Ishikawa (cell line): ENCODE results near the gene SYNPO.

Experiments
- CEBPB ChIP-seq: IDR thresholded peaks from 2 replicates; pipeline ENCODE4 v1.6.1; 2012
- FOXM1 ChIP-seq: IDR thresholded peaks from 2 replicates; pipeline ENCODE4 v1.6.1; 2012; ENCODE audit warnings: low read depth, borderline replicate concordance
- NFIC ChIP-seq: IDR thresholded peaks from 2 replicates; pipeline ENCODE4 v1.6.1; 2012
- REST ChIP-seq: IDR thresholded peaks from 2 replicates; pipeline ENCODE4 v1.6.1; 2012; ENCODE audit warnings: low read depth, mild to moderate bottlenecking
- YY1 ChIP-seq: IDR thresholded peaks from 2 replicates; pipeline ENCODE4 v1.6.1; 2012; ENCODE audit warnings: low read depth

GRCh38 chr5:150624334-150625163 lies 15.9 kb upstream of the SYNPO start:
- TF ChIP-seq REST (no peak), YY1 (no peak), NFIC (no peak), FOXM1 (no peak), CEBPB (no peak)
